SK-N-MC (cell line): Measurements from ENCODE around the gene REXO4.
"Not testable (repeated sequence)": the region's sequence is repeated elsewhere in the genome, so short reads cannot be mapped to it uniquely, and the experiment has no call there.

Source experiments
- DNase-seq: peaks from one replicate; pipeline ENCODE4 v3.0.0-alpha.2; 2011; ENCODE audit warnings: low read depth, low spot score
- H3K27ac ChIP-seq: fragments of 200-600 bp; sonication (generic); 2 replicates; pipeline ENCODE4 v1.5.1; 2016; ENCODE audit warnings: mixed run types
- H3K36me3 ChIP-seq: fragments of 200-600 bp; sonication (generic); 2 replicates; pipeline ENCODE4 v1.6.1; 2017; ENCODE audit warnings: antibody characterized with exemption, low read length, mixed read lengths; ENCODE audit not compliant: insufficient read depth
- H3K4me3 ChIP-seq: fragments of 200-600 bp; sonication (generic); 2 replicates; pipeline ENCODE4 v1.5.1; 2016
- H3K9ac ChIP-seq: fragments of 200-600 bp; sonication (generic); 2 replicates; pipeline ENCODE4 v1.8.0; 2017; ENCODE audit warnings: mixed run types, mixed read lengths; ENCODE audit not compliant: insufficient read length
- H3K9me3 ChIP-seq: fragments of 200-600 bp; sonication (generic); 2 replicates; pipeline ENCODE4 v1.6.1; 2017; ENCODE audit warnings: low read depth, mild to moderate bottlenecking, antibody characterized with exemption, low read length, moderate library complexity, mixed read lengths
- EZH2 ChIP-seq: fragments of 200-600 bp; sonication (generic); IDR thresholded peaks from one replicate; pipeline ENCODE4 v1.6.1; 2017; ENCODE audit warnings: antibody characterized with exemption
- FOXP2 ChIP-seq: optimal IDR thresholded peaks from 2 replicates; pipeline ENCODE3; 2011; ENCODE audit warnings: mild to moderate bottlenecking, moderate library complexity; ENCODE audit not compliant: insufficient read depth; ENCODE audit errors: extremely low read length, control extremely low read depth
- POLR2AphosphoS5 ChIP-seq: IDR thresholded peaks from 2 replicates; pipeline ENCODE4 v1.6.1; 2012; ENCODE audit warnings: mild to moderate bottlenecking, low read depth, low read length, borderline replicate concordance

Gene REXO4

DNA sequence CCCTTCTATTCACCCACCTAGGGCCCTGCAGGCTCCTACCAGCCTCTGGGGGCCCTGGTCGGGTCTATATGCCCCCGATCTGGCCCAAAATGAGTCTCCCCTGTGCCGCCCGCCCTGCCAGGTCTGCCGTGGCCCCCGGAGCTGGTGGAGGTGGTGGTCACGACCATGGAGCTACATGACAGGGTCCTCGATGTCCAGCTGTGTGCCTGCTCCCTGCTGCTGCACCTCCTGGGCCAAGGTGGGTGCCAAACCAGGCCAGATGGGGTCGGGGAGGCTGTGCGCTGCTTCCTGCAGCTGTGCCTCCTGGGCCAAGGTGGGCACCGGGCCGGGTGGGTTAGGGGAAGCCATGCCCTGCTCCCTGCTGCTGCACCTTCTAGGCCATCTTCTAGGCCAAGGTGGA lies 17.5 kb downstream of the REXO4 start:
- H3K9ac ChIP-seq = no peak overlapping the region
- H3K4me3 ChIP-seq = no peak overlapping the region
- no peak for DNase-seq
- no peaks in the 10 kb centered on the region for H3K9me3 ChIP-seq
- TF ChIP-seq FOXP2 (no peak), POLR2AphosphoS5 (peak; percentile 22; the same call in 1 of the 2 replicates)
- H3K36me3 ChIP-seq = peaks cover 2% of the 10 kb centered on the region
- no peak overlapping the region for H3K27ac ChIP-seq

GRCh38 chr9:133397895-133398294 lies 19.9 kb downstream of the REXO4 start:
- no peak overlapping the region for H3K27ac ChIP-seq
- H3K4me3 ChIP-seq = no peak overlapping the region
- no peaks in the 10 kb centered on the region for H3K9me3 ChIP-seq
- H3K9ac ChIP-seq = no peak overlapping the region
- no peak for DNase-seq
- H3K36me3 ChIP-seq = no peaks in the 10 kb centered on the region
- TF ChIP-seq POLR2AphosphoS5 (no peak), FOXP2 (no peak), EZH2 (no peak)

DNA sequence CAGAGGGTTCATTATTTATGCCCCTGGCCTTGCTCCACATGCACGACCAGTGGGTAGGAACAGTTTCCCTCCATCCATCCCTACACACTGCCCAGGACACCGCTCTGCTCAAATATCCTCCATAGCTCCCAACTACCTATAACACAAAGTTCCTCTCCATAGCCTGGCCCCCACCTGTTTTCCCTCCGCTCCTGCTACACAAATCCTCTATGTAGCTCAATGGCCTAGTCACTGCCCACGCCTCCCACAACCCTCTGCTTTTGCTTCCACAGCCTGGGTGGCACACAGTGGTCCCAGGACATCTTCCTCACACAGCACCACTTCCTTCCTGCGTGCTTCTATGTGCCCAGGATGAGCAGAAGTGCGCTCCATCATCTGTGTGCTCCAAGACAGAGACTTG lies 20.4 kb downstream of the REXO4 start:
- no peaks in the 10 kb centered on the region for H3K9me3 ChIP-seq
- H3K27ac ChIP-seq = no peak overlapping the region
- no peak overlapping the region for H3K9ac ChIP-seq
- H3K4me3 ChIP-seq = no peak overlapping the region
- no peak for DNase-seq
- no peak for TF ChIP-seq EZH2
- no peak for TF ChIP-seq POLR2AphosphoS5
- TF ChIP-seq FOXP2 = no peak
- H3K36me3 ChIP-seq = no peaks in the 10 kb centered on the region

- TF ChIP-seq EZH2 (no peak), POLR2AphosphoS5 (no peak), FOXP2 (no peak)
- Histone ChIP-seq H3K27ac (no peak overlapping the region), H3K36me3 (no peaks in the 10 kb centered on the region), H3K4me3 (no peak overlapping the region), H3K9ac (no peak overlapping the region), H3K9me3 (no peaks in the 10 kb centered on the region)
- no peak for DNase-seq
Observed at GRCh38 chr9:133396952-133397351, 20.9 kb downstream of the REXO4 start.

- Histone ChIP-seq H3K27ac (no peak overlapping the region), H3K9me3 (no peaks in the 10 kb centered on the region), H3K9ac (no peak overlapping the region), H3K4me3 (no peak overlapping the region), H3K36me3 (no peaks in the 10 kb centered on the region)
- no peak for DNase-seq
- TF ChIP-seq POLR2AphosphoS5 = no peak
- TF ChIP-seq EZH2 = no peak
- TF ChIP-seq FOXP2 = no peak
Observed at GRCh38 chr9:133394687-133395271, 23.0 kb downstream of the REXO4 start.

GRCh38 chr9:133393399-133393798 lies 24.4 kb downstream of the REXO4 start:
- H3K36me3 ChIP-seq = no peaks in the 10 kb centered on the region
- H3K4me3 ChIP-seq = no peak overlapping the region
- H3K27ac ChIP-seq = no peak overlapping the region
- no peaks in the 10 kb centered on the region for H3K9me3 ChIP-seq
- DNase-seq = no peak
- H3K9ac ChIP-seq = no peak overlapping the region
- TF ChIP-seq POLR2AphosphoS5 (no peak), FOXP2 (no peak), EZH2 (no peak)

DNA sequence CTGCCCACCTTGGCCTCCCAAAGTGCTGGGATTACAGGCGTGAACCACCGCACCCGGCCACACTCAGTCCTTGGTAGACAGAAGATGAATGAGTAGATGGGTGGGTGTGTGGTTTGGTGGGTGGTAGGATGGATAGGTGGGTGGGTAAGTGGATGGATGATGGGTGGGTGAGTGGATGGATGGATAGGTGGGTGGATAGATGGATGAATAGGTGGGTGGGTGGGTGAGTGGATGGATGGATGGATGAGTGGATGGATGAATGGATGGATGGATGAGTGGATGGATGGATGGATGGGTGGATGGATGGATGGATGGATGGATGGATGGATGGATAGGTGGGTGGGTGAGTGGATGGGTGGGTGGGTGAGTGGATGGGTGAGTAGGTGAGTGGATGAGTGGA lies 25.5 kb downstream of the REXO4 start:
- H3K9me3 ChIP-seq, H3K36me3 ChIP-seq, H3K27ac ChIP-seq, H3K9ac ChIP-seq, DNase-seq, H3K4me3 ChIP-seq: not testable (repeated sequence)

DNA sequence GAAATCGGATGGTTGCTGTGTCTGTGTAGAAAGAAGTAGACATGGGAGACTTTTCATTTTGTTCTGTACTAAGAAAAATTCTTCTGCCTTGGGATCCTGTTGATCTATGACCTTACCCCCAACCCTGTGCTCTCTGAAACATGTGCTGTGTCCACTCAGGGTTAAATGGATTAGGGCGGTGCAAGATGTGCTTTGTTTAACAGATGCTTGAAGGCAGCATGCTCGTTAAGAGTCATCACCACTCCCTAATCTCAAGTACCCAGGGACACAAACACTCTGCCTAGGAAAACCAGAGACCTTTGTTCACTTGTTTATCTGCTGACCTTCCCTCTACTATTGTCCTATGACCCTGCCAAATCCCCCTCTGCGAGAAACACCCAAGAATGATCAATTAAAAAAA lies 26.4 kb downstream of the REXO4 start:
- DNase-seq, H3K36me3 ChIP-seq, H3K4me3 ChIP-seq, H3K9me3 ChIP-seq, H3K27ac ChIP-seq, H3K9ac ChIP-seq: not testable (repeated sequence)

DNA sequence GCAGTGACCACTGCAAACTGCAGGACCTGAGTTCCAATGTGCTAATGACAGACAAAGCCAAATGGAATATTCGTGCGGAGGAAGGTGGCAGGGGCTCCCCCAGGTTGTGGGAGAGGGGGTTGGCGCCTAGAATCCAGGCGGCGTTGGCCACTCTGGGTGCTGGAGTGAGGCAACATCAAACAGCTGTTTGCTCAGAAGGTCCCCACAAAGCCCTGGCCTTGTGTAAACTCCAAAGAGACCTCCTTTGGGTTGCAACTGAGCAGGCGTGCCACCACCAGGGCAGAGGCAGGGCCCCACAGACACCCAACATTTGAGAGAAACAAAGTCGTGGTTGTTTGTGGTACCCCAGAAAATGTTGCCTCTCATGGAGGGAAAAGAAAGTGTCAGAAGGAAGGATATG lies 27.1 kb downstream of the REXO4 start:
- no peak overlapping the region for H3K9ac ChIP-seq
- no peak for DNase-seq
- H3K4me3 ChIP-seq = no peak overlapping the region
- TF ChIP-seq EZH2 (no peak), POLR2AphosphoS5 (no peak), FOXP2 (no peak)
- no peaks in the 10 kb centered on the region for H3K9me3 ChIP-seq
- no peaks in the 10 kb centered on the region for H3K36me3 ChIP-seq
- H3K27ac ChIP-seq = no peak overlapping the region
